H1 (cell line): ENCODE data around the gene CARD16. TPM values are rescaled to one million over a fixed set of nuclear protein-coding genes. Genes with fewer than 3 reads are reported as not detected.

Source experiments
- BACH1 ChIP-seq: IDR thresholded peaks from 2 replicates; pipeline ENCODE4 v1.6.1; 2012; ENCODE audit warnings: low read length, improper control_type of control experiment
- FOSL1 ChIP-seq: IDR thresholded peaks from 2 replicates; pipeline ENCODE4 v1.6.1; 2011; ENCODE audit warnings: mild to moderate bottlenecking, low read depth, low read length, moderate library complexity; ENCODE audit not compliant: insufficient read depth
- RAD21 ChIP-seq, 2 experiments: IDR thresholded peaks in 1 of 2; conservative IDR thresholded peaks in 1 of 2; 2 replicates each; pipeline ENCODE4 v1.6.1; 2011; ENCODE audit warnings: low read depth in 2 of 2, low read length in 2 of 2, improper control_type of control experiment in 1 of 2, inconsistent platforms in 1 of 2, mild to moderate bottlenecking in 1 of 2, moderate library complexity in 1 of 2
- RXRA ChIP-seq: IDR thresholded peaks from 2 replicates; pipeline ENCODE4 v1.6.1; 2011; ENCODE audit warnings: low read depth, mild to moderate bottlenecking, low read length, moderate library complexity; ENCODE audit not compliant: insufficient read depth
- TAF7 ChIP-seq: optimal IDR thresholded peaks from 2 replicates; pipeline ENCODE3; 2011; ENCODE audit warnings: low read depth, mild to moderate bottlenecking, inconsistent platforms, low read length, moderate library complexity, borderline replicate concordance
- polyA plus RNA-seq, 7 experiments: library from polyadenylated mRNA; depleted of rRNA in 3 of 7; stranded (reverse) in 5 of 7; unstranded in 2 of 7; fragments of >200 nt in 5 of 7; fragments of 200-250 nt in 2 of 7; gene quantifications; 1 replicate in 5 of 7; 2 replicates in 1 of 7; 4 replicates in 1 of 7; pipeline versions ENCODE4 v1.2.1 to v1.2.3, GENCODE V29; 2011 to 2013; ENCODE audit warnings: missing spikeins in 2 of 7, mixed read lengths in 2 of 7
- total RNA-seq: library from RNA; stranded (reverse); fragmentation: NEBNext Ultra II Directional; extraction: Animal tissue kit (Norgen Biotek cat#: 25700); gene quantifications from 2 replicates; pipeline ENCODE4 v1.2.1, GENCODE V29; 2021
- TF ChIP-seq, protein P1 (sequence below): IDR thresholded peaks from 2 replicates; pipeline ENCODE4 v1.6.1; 2012; ENCODE audit warnings: low read length, inconsistent platforms

CARD16 gene
- total and polyA plus RNA-seq, 2 of the 8 experiments (the other 6 are each of a cell fraction or from before 2014, with no cell fraction given) = not detected

DNA sequence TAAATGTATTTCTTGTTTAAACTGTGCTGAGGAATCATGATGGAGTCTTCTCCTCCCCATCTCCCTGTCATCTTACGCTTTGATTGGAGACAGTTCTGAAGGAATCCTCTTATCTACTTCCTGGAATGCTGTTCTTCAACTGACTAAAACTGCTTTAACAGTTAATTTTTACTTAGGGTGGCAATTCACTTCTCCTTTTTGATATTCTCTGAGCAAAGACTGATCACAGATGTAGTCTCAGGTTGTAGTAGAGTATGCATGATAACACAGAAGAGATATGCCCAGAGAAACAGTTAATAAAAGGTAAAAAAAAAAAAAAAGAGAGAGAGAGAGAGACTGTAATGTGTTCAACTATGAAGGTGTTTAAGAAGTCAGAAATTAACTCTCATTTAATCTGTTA lies 20.7 kb downstream of the CARD16 start (continued):
- TF ChIP-seq RAD21 (IDR thresholded peaks at IDR 0.05 in 1 of 2, conservative IDR thresholded peaks at IDR 0.05 in 1 of 2; ENCODE audit: low read depth in 2 of 2, low read length in 2 of 2) = no peak
- no peak for TF ChIP-seq BACH1
- no peak for TF ChIP-seq TAF7
- TF ChIP-seq, protein P1, sequence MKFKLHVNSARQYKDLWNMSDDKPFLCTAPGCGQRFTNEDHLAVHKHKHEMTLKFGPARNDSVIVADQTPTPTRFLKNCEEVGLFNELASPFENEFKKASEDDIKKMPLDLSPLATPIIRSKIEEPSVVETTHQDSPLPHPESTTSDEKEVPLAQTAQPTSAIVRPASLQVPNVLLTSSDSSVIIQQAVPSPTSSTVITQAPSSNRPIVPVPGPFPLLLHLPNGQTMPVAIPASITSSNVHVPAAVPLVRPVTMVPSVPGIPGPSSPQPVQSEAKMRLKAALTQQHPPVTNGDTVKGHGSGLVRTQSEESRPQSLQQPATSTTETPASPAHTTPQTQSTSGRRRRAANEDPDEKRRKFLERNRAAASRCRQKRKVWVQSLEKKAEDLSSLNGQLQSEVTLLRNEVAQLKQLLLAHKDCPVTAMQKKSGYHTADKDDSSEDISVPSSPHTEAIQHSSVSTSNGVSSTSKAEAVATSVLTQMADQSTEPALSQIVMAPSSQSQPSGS = no peak
- TF ChIP-seq FOSL1 = no peak
- TF ChIP-seq RXRA = no peak
